WI38 (cell line): ENCODE data around the gene GABARAPL1.
"Not testable (repeated sequence)": the region's sequence is repeated elsewhere in the genome, so short reads cannot be mapped to it uniquely, and the experiment has no call there.

ENCODE experiments used
- H3K4me3 ChIP-seq: 2 replicates; pipeline ENCODE4 v1.5.1; 2011; ENCODE audit warnings: low read depth, mild to moderate bottlenecking, control low read depth, low read length
- TF ChIP-seq, protein P1 (sequence below): IDR thresholded peaks from 2 replicates; pipeline ENCODE4 v1.5.1; 2012; ENCODE audit warnings: low read depth, mild to moderate bottlenecking, control low read depth, low read length

Gene GABARAPL1

DNA sequence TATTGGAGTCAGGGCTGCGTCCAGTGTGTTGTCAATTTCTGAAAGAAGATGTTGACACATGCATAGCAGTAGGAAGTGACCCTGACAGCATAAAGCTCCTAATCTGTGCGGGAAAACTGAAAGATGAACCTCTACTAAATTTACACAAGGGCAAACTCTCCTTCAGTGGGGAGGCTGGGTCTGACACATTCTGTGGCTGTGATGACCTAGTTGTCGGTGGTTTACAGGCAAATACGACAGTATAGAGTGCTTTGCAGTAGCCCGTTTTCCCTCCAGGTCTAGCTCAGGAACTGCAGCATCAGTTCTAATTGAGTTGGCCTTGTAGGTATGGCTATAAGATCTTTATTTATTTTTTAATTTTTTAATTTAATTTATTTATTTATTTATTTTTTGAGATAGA, 14.8 kb upstream of the GABARAPL1 start:
- no peak overlapping the region for H3K4me3 ChIP-seq
- TF ChIP-seq, protein P1, sequence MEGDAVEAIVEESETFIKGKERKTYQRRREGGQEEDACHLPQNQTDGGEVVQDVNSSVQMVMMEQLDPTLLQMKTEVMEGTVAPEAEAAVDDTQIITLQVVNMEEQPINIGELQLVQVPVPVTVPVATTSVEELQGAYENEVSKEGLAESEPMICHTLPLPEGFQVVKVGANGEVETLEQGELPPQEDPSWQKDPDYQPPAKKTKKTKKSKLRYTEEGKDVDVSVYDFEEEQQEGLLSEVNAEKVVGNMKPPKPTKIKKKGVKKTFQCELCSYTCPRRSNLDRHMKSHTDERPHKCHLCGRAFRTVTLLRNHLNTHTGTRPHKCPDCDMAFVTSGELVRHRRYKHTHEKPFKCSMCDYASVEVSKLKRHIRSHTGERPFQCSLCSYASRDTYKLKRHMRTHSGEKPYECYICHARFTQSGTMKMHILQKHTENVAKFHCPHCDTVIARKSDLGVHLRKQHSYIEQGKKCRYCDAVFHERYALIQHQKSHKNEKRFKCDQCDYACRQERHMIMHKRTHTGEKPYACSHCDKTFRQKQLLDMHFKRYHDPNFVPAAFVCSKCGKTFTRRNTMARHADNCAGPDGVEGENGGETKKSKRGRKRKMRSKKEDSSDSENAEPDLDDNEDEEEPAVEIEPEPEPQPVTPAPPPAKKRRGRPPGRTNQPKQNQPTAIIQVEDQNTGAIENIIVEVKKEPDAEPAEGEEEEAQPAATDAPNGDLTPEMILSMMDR: no peak

GRCh38 chr12:10204495-10204894, 8.2 kb upstream of the GABARAPL1 start:
- H3K4me3 ChIP-seq: not testable (repeated sequence)

DNA sequence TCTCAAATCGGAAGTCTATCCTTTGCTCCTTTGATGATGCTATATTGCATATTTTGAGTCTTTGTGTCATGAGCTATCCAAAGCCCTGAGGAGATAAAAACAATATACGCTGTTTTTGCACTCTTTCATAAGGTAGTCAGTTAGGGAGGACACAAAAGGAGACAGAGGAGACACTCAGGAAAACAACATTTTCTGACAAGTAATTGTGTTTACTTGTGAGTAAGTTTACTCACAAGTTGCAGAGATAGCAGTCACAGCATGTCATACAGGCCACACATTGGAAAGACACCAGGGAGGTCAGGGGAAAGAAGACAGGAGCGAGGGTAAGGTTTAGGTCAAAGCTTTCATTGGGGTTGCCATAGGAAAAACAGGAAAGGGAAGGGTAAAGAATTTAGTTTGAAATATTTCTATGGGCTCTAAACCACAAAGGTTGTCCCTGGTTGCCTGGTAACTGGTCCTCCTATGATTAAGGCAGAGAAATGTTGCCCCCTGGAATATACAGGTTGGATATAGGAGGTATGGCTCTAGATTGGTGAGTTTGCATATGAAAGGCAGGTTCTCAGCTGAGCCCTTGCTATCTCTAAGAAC, 7.4 kb upstream of the GABARAPL1 start:
- no peak overlapping the region for H3K4me3 ChIP-seq

GRCh38 chr12:10207136-10207535, 5.5 kb upstream of the GABARAPL1 start:
- TF ChIP-seq, protein P1: no peak
- no peak overlapping the region for H3K4me3 ChIP-seq

More for the DNA sequence above, 7.4 kb upstream of the GABARAPL1 start:
- TF ChIP-seq, protein P1: no peak

- H3K4me3 ChIP-seq: no peak overlapping the region
- TF ChIP-seq, protein P1: no peak
Observed at GRCh38 chr12:10210225-10210624, 2.5 kb upstream of the GABARAPL1 start.

DNA sequence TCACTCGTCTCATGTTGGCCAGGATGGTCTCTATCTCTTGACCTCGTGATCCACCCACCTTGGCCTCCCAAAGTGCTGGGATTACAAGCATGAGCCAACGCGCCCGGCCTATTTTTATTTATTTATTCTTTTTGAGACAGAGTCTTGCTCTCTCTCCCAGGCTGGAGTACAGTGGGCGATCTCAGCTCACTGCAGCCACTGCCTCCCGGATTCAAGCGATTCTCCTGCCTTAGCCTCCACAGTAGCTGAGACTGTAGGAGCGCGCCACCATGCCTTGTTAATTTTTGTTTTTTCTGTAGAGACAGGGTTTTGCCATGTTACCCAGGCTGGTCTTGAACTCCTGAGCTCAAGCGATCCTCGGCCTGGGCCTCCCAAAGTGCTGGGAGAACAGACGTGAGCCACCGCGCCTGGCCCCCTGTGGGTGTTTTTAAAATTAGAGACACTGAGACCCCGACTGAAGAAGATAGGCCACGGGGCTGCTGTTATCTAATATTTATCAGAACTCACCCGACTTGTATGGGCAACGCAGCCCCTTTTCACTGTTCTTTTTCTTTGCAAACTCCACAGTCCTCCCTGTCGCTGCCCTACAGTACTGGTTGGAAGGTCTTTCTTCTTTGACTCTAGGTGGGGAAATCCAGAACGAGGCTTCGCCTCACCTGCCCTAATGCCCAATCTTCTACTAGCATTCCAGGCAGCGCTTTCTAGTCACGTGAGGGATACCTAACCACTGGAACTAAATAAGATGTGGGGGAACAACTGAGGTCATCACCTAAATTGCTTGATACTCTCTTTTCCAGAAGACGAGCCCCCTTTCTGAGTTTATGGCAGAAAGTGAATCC, 1.4 kb upstream of the GABARAPL1 start:
- TF ChIP-seq, protein P1: no peak
- no peak overlapping the region for H3K4me3 ChIP-seq

- H3K4me3 ChIP-seq: peak overlapping the region; percentile 94
- TF ChIP-seq, protein P1: no peak
Observed at GRCh38 chr12:10211940-10212738, 538 bp upstream of the GABARAPL1 start.
